Mesothelial cell of epicardium (in vitro differentiated cells): ENCODE results near the gene VGLL2. TPM values are rescaled to one million over a fixed set of nuclear protein-coding genes. Genes with fewer than 3 reads are reported as not detected.

Source experiments
- DNase-seq, 2 experiments: peaks; one replicate each; pipeline ENCODE4 v3.0.0; 2021; ENCODE audit warnings: low spot score in 2 of 2; ENCODE audit not compliant: unreplicated experiment in 2 of 2
- H3K27ac Mint-ChIP-seq: 2 replicates; pipeline ENCODE4 v1.8.0; 2021; ENCODE audit warnings: mixed read lengths
- H3K27me3 Mint-ChIP-seq: 2 replicates; pipeline ENCODE4 v1.8.0; 2021; ENCODE audit warnings: low read depth, mixed read lengths
- H3K36me3 Mint-ChIP-seq: 2 replicates; pipeline ENCODE4 v1.8.0; 2021; ENCODE audit warnings: mixed read lengths
- H3K4me1 Mint-ChIP-seq: 2 replicates; pipeline ENCODE4 v1.8.0; 2021; ENCODE audit warnings: mixed read lengths
- H3K4me3 Mint-ChIP-seq: 2 replicates; pipeline ENCODE4 v1.8.0; 2021; ENCODE audit warnings: mild to moderate bottlenecking, moderate library complexity, mixed read lengths
- H3K9me3 Mint-ChIP-seq: 2 replicates; pipeline ENCODE4 v1.8.0; 2021; ENCODE audit warnings: mixed read lengths
- total RNA-seq: library from RNA; stranded (reverse); gene quantifications from 3 replicates; pipeline ENCODE4 v1.2.1, GENCODE V29; 2021
- TF ChIP-seq, protein P1 (sequence below): fragments of 200-600 bp; sonication (generic); IDR thresholded peaks from one replicate; pipeline ENCODE4 v1.5.0; 2021; ENCODE audit warnings: antibody characterized with exemption; ENCODE audit not compliant: unreplicated experiment

Gene VGLL2
- total RNA-seq, 1 donor from 2014 or later = not detected

DNA sequence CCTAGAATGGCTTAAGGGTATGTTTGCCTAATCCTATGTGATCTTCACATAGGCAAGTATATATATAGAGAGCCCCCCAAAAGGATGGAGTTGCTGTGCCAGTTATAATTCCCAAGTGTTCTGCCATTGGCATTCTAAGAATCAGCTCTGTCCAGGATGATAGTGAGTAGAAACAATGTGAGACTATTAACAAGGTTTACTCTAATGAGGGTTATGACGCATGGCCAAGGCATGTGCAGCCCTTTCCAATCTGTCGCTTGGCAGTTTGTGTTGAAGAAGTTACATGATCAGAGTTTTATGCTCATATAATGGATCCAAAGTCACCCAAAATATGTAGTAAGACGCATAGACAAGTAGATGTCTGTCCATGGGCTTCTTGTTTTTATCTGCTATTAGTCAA, 33.6 kb downstream of the VGLL2 start:
- DNase-seq = no peak
- no peaks in the 10 kb centered on the region for H3K36me3 Mint-ChIP-seq
- no peak overlapping the region for H3K4me3 Mint-ChIP-seq
- peaks cover 1% of the 10 kb centered on the region for H3K9me3 Mint-ChIP-seq
- H3K27ac Mint-ChIP-seq = no peak overlapping the region
- peaks cover 41% of the 10 kb centered on the region for H3K27me3 Mint-ChIP-seq
- TF ChIP-seq, protein P1, sequence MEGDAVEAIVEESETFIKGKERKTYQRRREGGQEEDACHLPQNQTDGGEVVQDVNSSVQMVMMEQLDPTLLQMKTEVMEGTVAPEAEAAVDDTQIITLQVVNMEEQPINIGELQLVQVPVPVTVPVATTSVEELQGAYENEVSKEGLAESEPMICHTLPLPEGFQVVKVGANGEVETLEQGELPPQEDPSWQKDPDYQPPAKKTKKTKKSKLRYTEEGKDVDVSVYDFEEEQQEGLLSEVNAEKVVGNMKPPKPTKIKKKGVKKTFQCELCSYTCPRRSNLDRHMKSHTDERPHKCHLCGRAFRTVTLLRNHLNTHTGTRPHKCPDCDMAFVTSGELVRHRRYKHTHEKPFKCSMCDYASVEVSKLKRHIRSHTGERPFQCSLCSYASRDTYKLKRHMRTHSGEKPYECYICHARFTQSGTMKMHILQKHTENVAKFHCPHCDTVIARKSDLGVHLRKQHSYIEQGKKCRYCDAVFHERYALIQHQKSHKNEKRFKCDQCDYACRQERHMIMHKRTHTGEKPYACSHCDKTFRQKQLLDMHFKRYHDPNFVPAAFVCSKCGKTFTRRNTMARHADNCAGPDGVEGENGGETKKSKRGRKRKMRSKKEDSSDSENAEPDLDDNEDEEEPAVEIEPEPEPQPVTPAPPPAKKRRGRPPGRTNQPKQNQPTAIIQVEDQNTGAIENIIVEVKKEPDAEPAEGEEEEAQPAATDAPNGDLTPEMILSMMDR = no peak
- H3K4me1 Mint-ChIP-seq = no peaks in the 10 kb centered on the region

DNA sequence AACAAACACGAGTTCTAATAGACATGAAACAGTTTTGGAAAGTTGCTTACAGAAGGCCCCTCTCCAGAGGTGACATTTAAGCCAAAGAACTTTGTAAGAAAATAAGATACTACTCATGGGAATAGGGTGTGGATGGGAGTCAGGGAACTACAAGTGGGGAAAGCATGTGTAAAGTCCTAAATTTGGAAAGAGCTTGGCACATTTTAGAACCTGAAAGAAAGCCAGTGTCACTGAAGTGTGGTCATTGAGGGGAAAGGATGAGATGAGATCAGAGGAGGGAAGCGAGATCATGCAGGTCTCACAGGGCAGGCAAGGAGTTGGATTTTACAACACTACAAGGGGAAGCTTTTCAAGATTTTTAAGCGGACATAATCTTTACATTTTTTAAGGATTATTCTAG, 38.0 kb downstream of the VGLL2 start:
- TF ChIP-seq, protein P1 = no peak
- Mint-ChIP-seq H3K36me3 (no peaks in the 10 kb centered on the region), H3K9me3 (no peaks in the 10 kb centered on the region), H3K4me1 (peaks cover 11% of the 10 kb centered on the region), H3K27ac (no peak overlapping the region), H3K4me3 (no peak overlapping the region), H3K27me3 (peaks cover 13% of the 10 kb centered on the region)
- DNase-seq = no peak

DNA sequence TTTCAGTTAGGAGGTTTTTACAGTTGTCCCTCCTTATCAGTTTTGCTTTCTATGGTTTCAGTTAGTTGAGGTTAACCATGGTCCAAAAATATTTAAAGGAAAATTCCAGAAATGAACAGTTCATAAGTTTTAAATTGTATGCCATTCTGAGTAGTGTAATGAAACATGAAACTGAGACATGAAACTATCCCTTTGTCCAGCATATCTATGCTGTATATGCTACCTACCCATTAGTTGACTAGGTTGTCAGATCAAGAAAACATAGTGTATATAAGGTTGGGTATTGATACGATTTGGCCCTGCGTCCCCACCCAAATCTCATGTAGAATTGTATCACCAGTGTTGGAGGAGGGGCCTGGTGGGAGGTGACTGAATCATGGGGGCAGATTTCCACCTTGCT, 39.1 kb downstream of the VGLL2 start:
- H3K27me3 Mint-ChIP-seq = peaks cover 13% of the 10 kb centered on the region
- H3K4me1 Mint-ChIP-seq = peaks cover 11% of the 10 kb centered on the region
- H3K36me3 Mint-ChIP-seq = no peaks in the 10 kb centered on the region
- no peak overlapping the region for H3K27ac Mint-ChIP-seq
- DNase-seq = no peak
- no peaks in the 10 kb centered on the region for H3K9me3 Mint-ChIP-seq
- H3K4me3 Mint-ChIP-seq = no peak overlapping the region
- TF ChIP-seq, protein P1 = no peak

DNA sequence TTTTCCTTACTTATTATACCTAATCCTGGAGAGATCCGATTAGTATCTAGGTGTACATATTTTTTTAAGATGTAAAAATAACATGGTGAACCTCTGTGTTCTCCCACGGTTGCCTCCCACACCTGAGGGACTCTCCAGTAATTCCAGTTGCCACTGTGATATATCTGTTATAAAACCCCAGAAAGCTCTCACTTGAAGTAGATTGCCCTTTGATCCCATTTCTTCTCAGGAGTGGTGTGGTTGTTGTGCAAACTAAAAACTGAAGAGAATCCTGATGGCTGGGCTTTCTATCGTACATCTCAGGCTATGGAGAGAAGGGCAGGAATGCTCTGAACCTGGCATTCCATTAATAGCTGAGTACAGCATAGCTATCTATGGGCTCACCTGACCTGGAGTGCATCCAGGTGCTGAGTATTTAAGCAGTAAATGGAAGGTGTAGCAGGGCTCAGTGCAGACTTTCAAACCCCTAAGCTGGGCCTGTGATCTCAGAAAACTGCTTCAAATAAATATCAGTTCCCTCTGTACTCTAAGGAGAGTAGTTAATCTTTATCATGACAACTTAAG, 41.0 kb downstream of the VGLL2 start:
- Mint-ChIP-seq H3K36me3 (no peaks in the 10 kb centered on the region), H3K9me3 (no peaks in the 10 kb centered on the region), H3K4me3 (no peak overlapping the region), H3K27me3 (peaks cover 13% of the 10 kb centered on the region), H3K27ac (peak overlapping the region; percentile 61), H3K4me1 (peaks cover 11% of the 10 kb centered on the region)
- TF ChIP-seq, protein P1 = no peak
- no peak for DNase-seq

DNA sequence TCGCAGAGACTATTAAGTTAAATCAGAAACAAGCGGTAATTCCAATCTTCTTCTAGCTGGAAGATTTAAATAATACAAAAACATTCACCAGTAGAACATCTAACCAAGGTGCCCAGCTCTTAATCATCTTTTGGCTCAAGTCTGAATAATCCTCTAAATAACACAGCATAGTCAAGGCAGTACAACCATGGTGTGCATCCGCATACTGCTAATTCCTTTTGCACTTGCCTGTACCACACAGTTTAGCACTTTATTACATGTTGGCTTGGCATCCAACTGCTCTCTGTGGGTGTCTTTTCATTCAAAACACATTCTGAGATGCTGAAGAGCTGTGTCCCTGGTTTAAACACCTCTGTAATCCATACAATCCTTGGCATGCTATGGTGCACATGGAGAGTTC, 42.3 kb downstream of the VGLL2 start:
- no peak for DNase-seq
- Mint-ChIP-seq H3K4me3 (no peak overlapping the region), H3K4me1 (peaks cover 11% of the 10 kb centered on the region), H3K27ac (no peak overlapping the region), H3K27me3 (peaks cover 5% of the 10 kb centered on the region), H3K36me3 (no peaks in the 10 kb centered on the region), H3K9me3 (no peaks in the 10 kb centered on the region)
- TF ChIP-seq, protein P1 = no peak

DNA sequence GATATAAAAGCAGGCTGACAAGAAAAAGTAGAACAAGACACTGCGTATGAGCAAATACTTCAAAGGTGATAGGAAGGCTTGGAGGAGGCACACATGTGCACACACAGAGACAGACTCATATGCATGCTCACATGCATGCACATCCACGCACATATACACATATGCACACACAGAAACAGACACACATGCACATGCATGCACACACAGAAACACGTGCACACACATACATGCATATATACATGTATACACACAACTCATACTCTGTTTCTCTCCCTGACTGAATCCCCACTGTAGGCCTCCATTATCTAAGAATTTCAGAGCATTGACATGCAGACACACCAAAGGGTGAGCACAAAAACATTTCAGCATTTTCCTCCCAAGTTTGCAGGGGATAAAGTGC, 43.7 kb downstream of the VGLL2 start:
- Mint-ChIP-seq H3K4me1 (peaks cover 11% of the 10 kb centered on the region), H3K27ac (no peak overlapping the region), H3K9me3 (no peaks in the 10 kb centered on the region), H3K36me3 (no peaks in the 10 kb centered on the region), H3K4me3 (no peak overlapping the region), H3K27me3 (no peaks in the 10 kb centered on the region)
- TF ChIP-seq, protein P1 = no peak
- no peak for DNase-seq
